ENCODE data around the gene ACTR3. TPM values are rescaled to one million over a fixed set of nuclear protein-coding genes. Genes with fewer than 3 reads are reported as not detected.

Gene ACTR3
- total RNA-seq, 1 donor from 2014 or later: 172 TPM

DNA sequence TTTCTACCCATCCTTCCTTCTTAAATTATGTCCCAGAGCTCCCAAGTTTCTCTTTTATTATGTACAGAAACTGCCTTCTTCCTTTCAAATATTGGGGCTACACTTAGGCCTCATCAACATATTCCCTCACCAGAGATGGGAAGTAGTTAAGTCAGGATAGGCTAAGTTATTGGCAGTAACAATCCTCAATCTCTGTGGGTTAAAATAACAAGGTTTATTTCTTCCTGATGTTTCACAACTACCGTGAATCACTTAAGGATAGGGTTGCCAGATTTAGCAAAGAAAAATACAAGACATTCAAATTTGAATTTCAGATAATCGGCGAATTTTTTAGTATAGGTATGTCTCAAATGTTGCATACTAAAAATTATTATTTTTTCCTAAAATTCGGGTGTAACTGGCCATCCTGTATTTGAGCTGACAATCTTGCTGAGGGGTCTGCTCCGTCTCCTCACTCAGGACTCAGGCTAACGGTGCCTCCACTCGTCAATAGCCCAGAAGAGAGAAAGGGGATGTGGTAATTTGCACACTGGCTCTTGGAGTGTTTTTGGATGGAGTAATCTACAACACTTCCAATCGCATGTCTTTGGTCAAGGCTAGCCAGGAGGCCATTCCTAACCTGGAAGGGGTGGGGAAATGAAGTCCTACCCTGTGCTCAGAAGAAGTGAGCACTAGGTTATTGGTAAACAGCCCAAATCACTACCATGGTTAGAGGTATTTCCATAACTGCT lies 91.7 kb downstream of the ACTR3 start:
- H3K4me1 Mint-ChIP-seq: peaks cover 16% of the 10 kb centered on the region
- TF ChIP-seq, protein P1, sequence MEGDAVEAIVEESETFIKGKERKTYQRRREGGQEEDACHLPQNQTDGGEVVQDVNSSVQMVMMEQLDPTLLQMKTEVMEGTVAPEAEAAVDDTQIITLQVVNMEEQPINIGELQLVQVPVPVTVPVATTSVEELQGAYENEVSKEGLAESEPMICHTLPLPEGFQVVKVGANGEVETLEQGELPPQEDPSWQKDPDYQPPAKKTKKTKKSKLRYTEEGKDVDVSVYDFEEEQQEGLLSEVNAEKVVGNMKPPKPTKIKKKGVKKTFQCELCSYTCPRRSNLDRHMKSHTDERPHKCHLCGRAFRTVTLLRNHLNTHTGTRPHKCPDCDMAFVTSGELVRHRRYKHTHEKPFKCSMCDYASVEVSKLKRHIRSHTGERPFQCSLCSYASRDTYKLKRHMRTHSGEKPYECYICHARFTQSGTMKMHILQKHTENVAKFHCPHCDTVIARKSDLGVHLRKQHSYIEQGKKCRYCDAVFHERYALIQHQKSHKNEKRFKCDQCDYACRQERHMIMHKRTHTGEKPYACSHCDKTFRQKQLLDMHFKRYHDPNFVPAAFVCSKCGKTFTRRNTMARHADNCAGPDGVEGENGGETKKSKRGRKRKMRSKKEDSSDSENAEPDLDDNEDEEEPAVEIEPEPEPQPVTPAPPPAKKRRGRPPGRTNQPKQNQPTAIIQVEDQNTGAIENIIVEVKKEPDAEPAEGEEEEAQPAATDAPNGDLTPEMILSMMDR (conservative IDR thresholded peaks at IDR 0.05): no peak
- peaks cover 8% of the 10 kb centered on the region for H3K9me3 Mint-ChIP-seq
- no peaks in the 10 kb centered on the region for H3K27me3 Mint-ChIP-seq (ENCODE audit: low read depth)
- no peak for DNase-seq (ENCODE audit: low read depth, low spot score)
- H3K4me3 Mint-ChIP-seq: no peak overlapping the region
- peaks cover 9% of the 10 kb centered on the region for H3K36me3 Mint-ChIP-seq (ENCODE audit: low read depth)
- no peak overlapping the region for H3K27ac Mint-ChIP-seq (ENCODE audit: unreplicated experiment)

GRCh38 chr2:113985554-113986397 lies 95.9 kb downstream of the ACTR3 start:
- DNase-seq (ENCODE audit: low read depth, low spot score): no peak
- no peaks in the 10 kb centered on the region for H3K36me3 Mint-ChIP-seq (ENCODE audit: low read depth)
- TF ChIP-seq, protein P1 (conservative IDR thresholded peaks at IDR 0.05): no peak
- H3K4me3 Mint-ChIP-seq: no peak overlapping the region
- H3K4me1 Mint-ChIP-seq: no peaks in the 10 kb centered on the region
- no peaks in the 10 kb centered on the region for H3K27me3 Mint-ChIP-seq (ENCODE audit: low read depth)
- H3K27ac Mint-ChIP-seq (ENCODE audit: unreplicated experiment): no peak overlapping the region
- peaks cover 8% of the 10 kb centered on the region for H3K9me3 Mint-ChIP-seq

- no peak for DNase-seq (ENCODE audit: low read depth, low spot score)
- Mint-ChIP-seq H3K27ac (ENCODE audit: unreplicated experiment) (no peak overlapping the region), H3K9me3 (peaks cover 6% of the 10 kb centered on the region), H3K4me3 (no peak overlapping the region), H3K27me3 (ENCODE audit: low read depth) (no peaks in the 10 kb centered on the region), H3K36me3 (ENCODE audit: low read depth) (no peaks in the 10 kb centered on the region), H3K4me1 (no peaks in the 10 kb centered on the region)
- TF ChIP-seq, protein P1 (conservative IDR thresholded peaks at IDR 0.05): no peak
Observed at GRCh38 chr2:113986762-113987290, 96.9 kb downstream of the ACTR3 start.

- Mint-ChIP-seq H3K27me3 (ENCODE audit: low read depth) (no peaks in the 10 kb centered on the region), H3K36me3 (ENCODE audit: low read depth) (no peaks in the 10 kb centered on the region), H3K9me3 (no peaks in the 10 kb centered on the region), H3K27ac (ENCODE audit: unreplicated experiment) (no peak overlapping the region), H3K4me3 (no peak overlapping the region), H3K4me1 (no peaks in the 10 kb centered on the region)
- no peak for DNase-seq (ENCODE audit: low read depth, low spot score)
- TF ChIP-seq, protein P1 (conservative IDR thresholded peaks at IDR 0.05): no peak
Observed at GRCh38 chr2:113992090-113992489, 102.2 kb downstream of the ACTR3 start.

DNA sequence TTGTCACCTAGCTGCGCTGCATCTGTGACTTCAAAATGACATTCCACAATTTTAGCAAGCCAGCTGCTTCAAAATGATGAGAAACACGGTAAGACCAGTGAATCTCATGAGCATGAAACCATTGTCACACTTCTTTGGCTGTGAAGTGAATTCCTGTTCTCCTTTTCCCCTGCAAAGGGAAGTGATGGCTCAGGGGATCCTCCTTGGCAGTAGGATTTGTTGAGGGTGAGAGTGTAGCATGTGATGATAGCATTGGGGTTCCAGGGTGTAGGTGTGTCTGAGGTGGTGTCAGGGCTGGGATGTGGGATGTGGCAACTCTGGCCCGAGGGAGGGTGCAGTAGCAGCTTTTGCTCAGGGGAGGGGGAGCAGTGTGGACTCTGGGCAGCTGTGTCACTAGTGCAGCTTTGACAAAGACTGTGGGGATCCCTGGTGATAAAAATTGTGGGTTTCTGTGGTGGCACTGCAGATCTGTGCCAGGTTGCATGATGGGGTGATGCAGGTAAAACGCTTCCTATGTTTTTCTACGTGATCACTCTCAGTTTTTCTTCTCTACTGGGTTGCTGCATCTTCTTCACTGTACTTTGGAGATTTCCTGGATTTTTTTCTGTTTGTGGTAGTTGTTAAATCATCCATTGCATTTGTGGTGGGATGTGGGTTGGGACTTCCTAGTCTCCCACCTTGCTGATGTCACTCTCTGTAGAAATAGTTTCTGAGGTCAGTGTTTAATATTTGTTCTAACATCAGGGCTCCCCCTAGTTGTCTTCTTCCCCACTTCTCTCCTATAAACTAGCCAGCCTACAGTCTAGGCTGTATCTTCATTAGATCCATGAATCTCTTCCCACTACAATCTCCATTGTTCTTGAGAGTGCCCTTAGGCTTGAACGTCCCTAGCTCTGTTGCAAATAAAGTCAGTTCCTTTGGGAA lies 107.0 kb downstream of the ACTR3 start:
- no peaks in the 10 kb centered on the region for H3K4me1 Mint-ChIP-seq
- peaks cover 12% of the 10 kb centered on the region for H3K27me3 Mint-ChIP-seq (ENCODE audit: low read depth)
- TF ChIP-seq, protein P1 (conservative IDR thresholded peaks at IDR 0.05): no peak
- no peak overlapping the region for H3K27ac Mint-ChIP-seq (ENCODE audit: unreplicated experiment)
- no peak overlapping the region for H3K4me3 Mint-ChIP-seq
- DNase-seq (ENCODE audit: low read depth, low spot score): no peak
- no peaks in the 10 kb centered on the region for H3K9me3 Mint-ChIP-seq
- H3K36me3 Mint-ChIP-seq (ENCODE audit: low read depth): no peaks in the 10 kb centered on the region

Measured in neural crest cell (in vitro differentiated cells).